NT2/D1 (cell line): ENCODE measurements around the gene ADGRL3.

Source experiments
- DNase-seq: peaks from one replicate; pipeline ENCODE4 v3.0.0-alpha.2; 2011; ENCODE audit warnings: low read depth, low spot score
- H3K27me3 ChIP-seq: 2 replicates; pipeline ENCODE4 v1.6.0; 2011; ENCODE audit warnings: mild to moderate bottlenecking; ENCODE audit not compliant: insufficient read length, insufficient read depth
- H3K36me3 ChIP-seq: 2 replicates; pipeline ENCODE4 v1.6.1; 2011; ENCODE audit warnings: mild to moderate bottlenecking, low read length, mixed read lengths; ENCODE audit not compliant: insufficient read depth, insufficient read length
- H3K4me1 ChIP-seq: 2 replicates; pipeline ENCODE4 v1.5.1; 2011; ENCODE audit not compliant: insufficient read depth, insufficient read length
- H3K4me3 ChIP-seq: 2 replicates; pipeline ENCODE4 v1.5.1; 2011; ENCODE audit warnings: low read depth; ENCODE audit not compliant: insufficient read length
- H3K9ac ChIP-seq: 2 replicates; pipeline ENCODE4 v1.6.0; 2011; ENCODE audit warnings: low read depth; ENCODE audit not compliant: insufficient read length
- H3K9me3 ChIP-seq: 2 replicates; pipeline ENCODE4 v1.5.1; 2011; ENCODE audit warnings: mild to moderate bottlenecking, low read length; ENCODE audit not compliant: insufficient read depth
- SUZ12 ChIP-seq: IDR thresholded peaks from 2 replicates; pipeline ENCODE4 v1.6.1; 2011; ENCODE audit not compliant: insufficient read length, insufficient read depth; ENCODE audit errors: extremely low read depth
- YY1 ChIP-seq: IDR thresholded peaks from 2 replicates; pipeline ENCODE4 v1.6.1; 2011; ENCODE audit not compliant: insufficient read length, insufficient read depth
- ZNF274 ChIP-seq: IDR thresholded peaks from 2 replicates; pipeline ENCODE4 v1.6.1; 2011; ENCODE audit warnings: mild to moderate bottlenecking, low read depth, low read length

Gene ADGRL3

DNA sequence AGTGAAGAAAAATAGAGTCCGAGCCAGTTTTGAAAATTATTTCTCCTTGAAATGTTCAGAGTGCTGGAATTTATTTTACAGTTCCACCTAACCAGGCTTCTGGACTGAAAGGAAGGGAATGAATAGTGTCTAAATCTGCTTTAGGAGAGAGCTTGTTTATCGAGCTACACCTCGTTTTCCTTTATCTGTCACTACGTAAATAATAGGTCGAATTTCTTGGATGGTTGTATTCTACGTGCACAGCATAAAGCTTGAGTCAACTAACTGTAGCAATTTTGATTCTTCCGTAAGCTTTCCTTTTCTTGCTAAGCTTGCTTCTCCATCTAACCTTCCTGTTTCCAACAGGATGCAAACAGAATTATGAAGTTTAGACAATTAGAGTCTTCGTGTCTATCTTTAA is 48.6 kb downstream of the ADGRL3 start:
- Histone ChIP-seq H3K36me3 (no peaks in the 10 kb centered on the region), H3K4me1 (no peaks in the 10 kb centered on the region), H3K27me3 (no peaks in the 10 kb centered on the region), H3K4me3 (no peak overlapping the region), H3K9ac (no peak overlapping the region), H3K9me3 (no peaks in the 10 kb centered on the region)
- no peak for DNase-seq
- no peak for TF ChIP-seq SUZ12
- no peak for TF ChIP-seq ZNF274
- TF ChIP-seq YY1, result no peak

DNA sequence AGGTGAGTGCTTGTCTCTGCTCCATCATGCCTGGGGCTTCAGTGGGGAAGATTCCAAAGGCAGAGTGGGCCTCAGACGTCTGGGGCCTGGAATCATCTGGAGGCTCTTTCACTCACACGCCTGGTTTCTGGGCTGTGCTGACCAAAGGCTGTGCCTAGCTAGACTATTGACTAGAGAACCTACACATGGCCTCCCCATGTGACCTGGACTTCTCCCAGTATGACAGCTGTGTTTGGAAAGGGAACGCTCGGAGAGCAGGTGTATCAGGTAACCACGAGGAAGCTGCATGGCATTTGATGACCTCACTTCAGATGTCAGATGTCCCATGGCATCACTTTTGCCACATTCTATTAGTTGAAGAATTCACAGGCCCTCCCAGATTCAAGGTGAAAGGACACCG is 51.0 kb downstream of the ADGRL3 start:
- DNase-seq, result no peak
- Histone ChIP-seq H3K9me3 (no peaks in the 10 kb centered on the region), H3K4me1 (no peaks in the 10 kb centered on the region), H3K36me3 (no peaks in the 10 kb centered on the region), H3K9ac (no peak overlapping the region), H3K27me3 (no peaks in the 10 kb centered on the region), H3K4me3 (no peak overlapping the region)
- TF ChIP-seq SUZ12 (no peak), ZNF274 (no peak), YY1 (no peak)

DNA sequence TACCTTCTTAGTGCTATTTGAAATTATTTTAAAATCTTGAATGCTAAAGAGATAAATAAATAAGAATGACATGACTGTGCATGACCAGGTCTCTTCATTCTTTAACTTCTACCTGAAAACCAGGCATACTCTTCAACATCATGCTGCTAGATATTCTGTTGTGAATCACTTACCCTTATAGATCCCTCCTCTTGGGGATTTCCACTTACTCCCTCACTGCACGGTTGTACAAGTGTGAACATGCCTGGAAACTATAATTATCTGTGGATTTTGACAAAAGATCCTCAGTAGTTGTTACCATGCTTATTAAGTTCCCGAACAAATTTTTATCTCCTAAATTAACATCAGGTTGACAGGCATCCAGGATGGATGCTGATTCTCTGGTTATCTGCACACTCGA is 54.3 kb downstream of the ADGRL3 start:
- no peak overlapping the region for H3K9ac ChIP-seq
- TF ChIP-seq YY1 (no peak), ZNF274 (no peak), SUZ12 (no peak)
- no peaks in the 10 kb centered on the region for H3K36me3 ChIP-seq
- no peak for DNase-seq
- no peak overlapping the region for H3K4me3 ChIP-seq
- no peaks in the 10 kb centered on the region for H3K4me1 ChIP-seq
- no peaks in the 10 kb centered on the region for H3K27me3 ChIP-seq
- no peaks in the 10 kb centered on the region for H3K9me3 ChIP-seq

DNA sequence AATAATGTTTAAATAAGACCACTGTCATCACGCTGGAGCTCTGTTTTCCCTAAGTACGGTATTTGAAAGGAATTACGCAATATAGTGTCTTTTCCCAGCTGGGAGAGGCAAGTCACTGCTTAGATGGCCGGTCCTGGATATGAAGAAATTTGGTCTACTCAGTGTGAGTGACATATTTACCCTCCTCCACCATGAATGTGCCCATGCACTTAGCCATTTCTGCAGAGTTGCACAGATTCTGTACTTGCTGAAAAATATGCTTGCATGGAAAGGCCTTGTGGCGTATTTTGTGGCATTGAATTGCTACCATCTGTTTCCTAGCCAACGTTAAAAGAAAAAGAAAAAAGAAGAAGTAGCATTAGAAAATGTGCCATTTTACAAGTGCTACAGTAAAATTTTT is 73.1 kb downstream of the ADGRL3 start:
- Histone ChIP-seq H3K27me3 (no peaks in the 10 kb centered on the region), H3K4me1 (no peaks in the 10 kb centered on the region), H3K9me3 (no peaks in the 10 kb centered on the region), H3K9ac (no peak overlapping the region), H3K36me3 (no peaks in the 10 kb centered on the region), H3K4me3 (no peak overlapping the region)
- TF ChIP-seq SUZ12 (no peak), ZNF274 (no peak), YY1 (no peak)
- DNase-seq, result no peak

DNA sequence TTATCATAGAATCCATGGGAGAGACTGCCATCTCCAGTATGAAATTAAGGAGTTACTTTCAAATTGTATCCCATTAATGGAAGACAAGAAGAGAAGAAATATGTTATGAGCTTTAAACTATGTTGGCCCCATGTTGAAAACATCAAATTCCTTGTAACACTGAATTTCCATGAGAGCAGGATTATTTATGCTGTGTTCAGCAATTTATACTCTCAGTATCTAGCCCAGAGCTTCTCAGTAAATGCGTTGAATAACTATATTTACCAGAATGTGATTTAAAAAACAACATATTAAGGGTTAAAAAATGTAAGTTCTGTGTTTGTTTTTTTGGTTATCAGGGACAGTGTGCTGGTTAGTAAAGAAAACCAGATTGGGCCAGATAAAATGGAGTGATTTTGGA is 74.2 kb downstream of the ADGRL3 start:
- H3K4me3 ChIP-seq, result no peak overlapping the region
- no peaks in the 10 kb centered on the region for H3K9me3 ChIP-seq
- no peaks in the 10 kb centered on the region for H3K36me3 ChIP-seq
- no peak for DNase-seq
- no peaks in the 10 kb centered on the region for H3K27me3 ChIP-seq
- TF ChIP-seq SUZ12 (no peak), YY1 (no peak), ZNF274 (no peak)
- H3K4me1 ChIP-seq, result no peaks in the 10 kb centered on the region
- no peak overlapping the region for H3K9ac ChIP-seq

DNA sequence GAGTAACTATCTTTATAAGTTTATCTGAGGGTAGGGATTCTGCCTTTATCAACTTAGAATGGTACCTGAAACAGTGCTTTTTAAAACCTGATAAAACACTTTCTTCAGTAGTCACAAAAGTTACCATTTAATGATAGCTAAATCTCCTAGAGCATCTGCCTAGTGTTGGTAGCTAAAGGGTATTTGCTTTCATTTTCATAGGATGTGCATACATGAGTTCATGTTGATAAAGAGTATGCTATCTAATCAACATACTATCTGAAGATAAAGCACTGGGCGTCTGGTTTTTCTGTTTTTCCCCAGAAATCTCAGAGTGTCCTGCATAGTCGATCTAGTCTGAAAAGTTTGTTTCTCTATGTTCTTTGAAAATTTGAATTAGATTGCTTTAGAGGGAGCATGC is 75.1 kb downstream of the ADGRL3 start:
- Histone ChIP-seq H3K36me3 (no peaks in the 10 kb centered on the region), H3K4me3 (no peak overlapping the region), H3K4me1 (no peaks in the 10 kb centered on the region), H3K9me3 (no peaks in the 10 kb centered on the region), H3K9ac (no peak overlapping the region), H3K27me3 (no peaks in the 10 kb centered on the region)
- no peak for TF ChIP-seq YY1
- no peak for TF ChIP-seq SUZ12
- no peak for TF ChIP-seq ZNF274
- DNase-seq, result no peak

DNA sequence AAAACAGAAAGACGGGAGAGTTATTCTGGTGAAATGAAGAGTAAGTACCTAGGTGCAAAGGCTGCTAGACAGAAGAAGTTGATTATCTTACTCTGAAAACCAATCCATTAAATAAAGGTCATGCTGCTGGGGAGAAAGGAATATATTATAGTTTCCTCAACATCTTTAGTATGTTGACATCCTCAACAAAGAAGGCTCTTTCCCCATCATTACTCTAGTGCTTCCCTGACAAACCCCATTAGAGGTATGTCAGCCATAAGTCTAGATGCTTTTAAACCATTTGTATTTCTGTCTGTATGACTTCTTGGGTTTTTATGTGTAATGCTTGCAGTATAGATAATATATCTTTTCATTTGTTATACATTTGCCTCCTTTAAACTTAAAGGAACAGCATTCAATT is 75.9 kb downstream of the ADGRL3 start:
- no peaks in the 10 kb centered on the region for H3K4me1 ChIP-seq
- H3K36me3 ChIP-seq, result no peaks in the 10 kb centered on the region
- no peak overlapping the region for H3K9ac ChIP-seq
- H3K9me3 ChIP-seq, result no peaks in the 10 kb centered on the region
- no peaks in the 10 kb centered on the region for H3K27me3 ChIP-seq
- TF ChIP-seq YY1, result no peak
- TF ChIP-seq ZNF274, result no peak
- no peak for TF ChIP-seq SUZ12
- DNase-seq, result no peak
- no peak overlapping the region for H3K4me3 ChIP-seq
